H1 (cell line): ENCODE data around the gene FRMD4A. TPM values are rescaled to one million over a fixed set of nuclear protein-coding genes. Genes with fewer than 3 reads are reported as not detected.

Source experiments
- CTCF ChIA-PET: fragments of 300-600 bp; sonication (Branson Sonifier 250); formaldehyde crosslinking; loops from one replicate; lab custom pipeline; 2021; ENCODE audit not compliant: partially characterized antibody; lab: Charles Lee
- POLR2A ChIA-PET: fragments of 300-600 bp; sonication (Branson Sonifier 250); formaldehyde crosslinking; loops from one replicate; lab custom pipeline; 2021; ENCODE audit warnings: inconsistent platforms; ENCODE audit not compliant: partially characterized antibody; lab: Charles Lee
- DNase-seq, 2 experiments: peaks; one replicate each; pipeline versions ENCODE4 v3.0.0 to v3.0.0-alpha.2; 2010 to 2022; ENCODE audit warnings: low spot score in 2 of 2, low read depth in 1 of 2, mixed read lengths in 1 of 2
- FAIRE-seq: peaks from 2 replicates; lab custom pipeline; 2011; peaks lifted over from hg19 to GRCh38; lab: Jason Lieb, UNC
- H2AFZ ChIP-seq: 2 replicates; pipeline ENCODE4 v1.8.1; 2012; ENCODE audit warnings: low read length, inconsistent platforms
- H2AK5ac ChIP-seq: 2 replicates; pipeline ENCODE4 v1.6.1; 2013; ENCODE audit warnings: low read depth, low read length
- H2BK120ac ChIP-seq: replicated peaks from 2 replicates; pipeline ENCODE3; 2013; ENCODE audit warnings: low read depth, low read length, inconsistent platforms
- H2BK12ac ChIP-seq: 2 replicates; pipeline ENCODE4 v1.6.1; 2013; ENCODE audit warnings: low read depth, low read length
- H2BK15ac ChIP-seq: 2 replicates; pipeline ENCODE4 v1.6.1; 2013; ENCODE audit warnings: low read length
- H2BK20ac ChIP-seq: 2 replicates; pipeline ENCODE4 v1.6.1; 2013; ENCODE audit warnings: low read length
- H2BK5ac ChIP-seq: 2 replicates; pipeline ENCODE4 v1.6.1; 2013; ENCODE audit warnings: low read depth, low read length
- H3K14ac ChIP-seq: 2 replicates; pipeline ENCODE4 v1.6.1; 2013; ENCODE audit warnings: inconsistent platforms; ENCODE audit not compliant: insufficient read length
- H3K18ac ChIP-seq: 2 replicates; pipeline ENCODE4 v1.6.1; 2013; ENCODE audit warnings: low read length; ENCODE audit errors: extremely low read depth
- H3K23ac ChIP-seq: 2 replicates; pipeline ENCODE4 v1.6.1; 2013; ENCODE audit warnings: inconsistent platforms; ENCODE audit not compliant: insufficient read length
- H3K23me2 ChIP-seq: 2 replicates; pipeline ENCODE4 v1.6.1; 2013; ENCODE audit warnings: low read depth, low read length
- H3K27ac ChIP-seq: 2 replicates; pipeline ENCODE4 v1.6.1; 2011; ENCODE audit warnings: low read depth, low read length, inconsistent platforms
- H3K27me3 ChIP-seq, 4 experiments: replicated peaks in 1 of 4; 1 replicate in 1 of 4; 2 replicates in 3 of 4; pipeline versions ENCODE4 v1.6.1 to v1.8.1; 2011 to 2013; ENCODE audit warnings: low read length in 3 of 4, mild to moderate bottlenecking in 3 of 4, inconsistent platforms in 2 of 4, mixed read lengths in 2 of 4, moderate library complexity in 1 of 4; ENCODE audit not compliant: control insufficient read depth in 3 of 4, insufficient read depth in 3 of 4; ENCODE audit errors: extremely low read depth in 1 of 4
- H3K36me3 ChIP-seq, 4 experiments: 2 replicates each; pipeline versions ENCODE4 v1.6.1 to v1.8.1; 2011 to 2013; ENCODE audit warnings: mild to moderate bottlenecking in 4 of 4, low read length in 3 of 4, moderate library complexity in 2 of 4, control low read depth in 1 of 4, inconsistent platforms in 1 of 4; ENCODE audit not compliant: insufficient read depth in 4 of 4, control insufficient read depth in 2 of 4
- H3K4ac ChIP-seq: replicated peaks from 2 replicates; pipeline ENCODE3; 2013; ENCODE audit warnings: low read length, low read depth, mixed read lengths, inconsistent platforms; ENCODE audit not compliant: insufficient read length
- H3K4me1 ChIP-seq, 4 experiments: replicated peaks in 1 of 4; 1 replicate in 1 of 4; 2 replicates in 3 of 4; pipeline versions ENCODE4 v1.6.1 to v1.8.1; 2011 to 2013; ENCODE audit warnings: low read length in 3 of 4, inconsistent platforms in 2 of 4, mixed read lengths in 1 of 4; ENCODE audit not compliant: insufficient read depth in 4 of 4, control insufficient read depth in 3 of 4
- H3K4me2 ChIP-seq, 2 experiments: 2 replicates each; pipeline versions ENCODE4 v1.6.1 to v1.8.1; 2011 to 2013; ENCODE audit warnings: low read depth in 2 of 2, low read length in 2 of 2, control low read depth in 1 of 2, inconsistent platforms in 1 of 2, mild to moderate bottlenecking in 1 of 2; ENCODE audit not compliant: insufficient read depth in 1 of 2
- H3K4me3 ChIP-seq, 4 experiments: fragments of 200-600, 300-600 bp in 1 of 4; sonication (generic), shearing (Covaris generic), sonication (Bioruptor Twin) in 1 of 4; 2 replicates each; pipeline versions ENCODE4 v1.5.1 to v1.8.1; 2011 to 2016; ENCODE audit warnings: low read length in 4 of 4, low read depth in 3 of 4, control low read depth in 2 of 4, inconsistent platforms in 2 of 4, mild to moderate bottlenecking in 2 of 4, mixed read lengths in 1 of 4, moderate library complexity in 1 of 4; ENCODE audit not compliant: insufficient read depth in 2 of 4; ENCODE audit errors: extremely low read depth in 1 of 4
- H3K56ac ChIP-seq: replicated peaks from 2 replicates; pipeline ENCODE3; 2013; ENCODE audit warnings: low read depth, mild to moderate bottlenecking, mixed read lengths, low read length, inconsistent platforms; ENCODE audit not compliant: insufficient read length
- H3K79me1 ChIP-seq: 2 replicates; pipeline ENCODE4 v1.6.1; 2013; ENCODE audit warnings: low read depth, low read length, control low read depth
- H3K79me2 ChIP-seq, 2 experiments: 2 replicates each; pipeline versions ENCODE4 v1.6.1 to v1.8.1; 2012 to 2013; ENCODE audit warnings: low read length in 2 of 2, mild to moderate bottlenecking in 2 of 2, inconsistent platforms in 1 of 2; ENCODE audit not compliant: insufficient read depth in 2 of 2, control insufficient read depth in 1 of 2
- H3K9ac ChIP-seq, 4 experiments: replicated peaks in 1 of 4; 1 replicate in 1 of 4; 2 replicates in 3 of 4; pipeline versions ENCODE4 v1.6.1 to v1.8.1; 2011 to 2013; ENCODE audit warnings: low read depth in 3 of 4, low read length in 3 of 4, control low read depth in 2 of 4, mild to moderate bottlenecking in 2 of 4, moderate library complexity in 2 of 4, inconsistent platforms in 1 of 4; ENCODE audit errors: extremely low read depth in 1 of 4
- H3K9me3 ChIP-seq, 2 experiments: 2 replicates each; pipeline versions ENCODE4 v1.6.1 to v1.8.1; 2012 to 2013; ENCODE audit warnings: mild to moderate bottlenecking in 2 of 2, moderate library complexity in 2 of 2, control low read depth in 1 of 2, inconsistent platforms in 1 of 2, low read depth in 1 of 2, low read length in 1 of 2, mixed read lengths in 1 of 2; ENCODE audit not compliant: insufficient read depth in 2 of 2
- H4K20me1 ChIP-seq, 2 experiments: replicated peaks in 1 of 2; 2 replicates each; pipeline versions ENCODE3 to v1.8.1; 2011 to 2013; ENCODE audit warnings: inconsistent platforms in 2 of 2, low read length in 2 of 2, mild to moderate bottlenecking in 1 of 2; ENCODE audit not compliant: insufficient read depth in 2 of 2, control insufficient read depth in 1 of 2
- H4K5ac ChIP-seq: 2 replicates; pipeline ENCODE4 v1.6.1; 2013; ENCODE audit warnings: low read length, low read depth, mixed read lengths, inconsistent platforms; ENCODE audit not compliant: insufficient read length
- H4K8ac ChIP-seq: 2 replicates; pipeline ENCODE4 v1.8.0; 2013; ENCODE audit warnings: mild to moderate bottlenecking, moderate library complexity, low read length, inconsistent platforms; ENCODE audit not compliant: insufficient read depth; ENCODE audit errors: extremely low read depth
- H4K91ac ChIP-seq: replicated peaks from 2 replicates; pipeline ENCODE3; 2013; ENCODE audit warnings: low read length, mixed read lengths, inconsistent platforms; ENCODE audit not compliant: insufficient read length
- ATF2 ChIP-seq: IDR thresholded peaks from 2 replicates; pipeline ENCODE4 v1.6.1; 2012; ENCODE audit warnings: low read length, inconsistent platforms
- CTCF ChIP-seq, 3 experiments: IDR thresholded peaks; 1 replicate in 2 of 3; 2 replicates in 1 of 3; pipeline versions ENCODE4 v1.5.1 to v1.6.1; 2011; ENCODE audit warnings: low read length in 3 of 3, mild to moderate bottlenecking in 3 of 3, inconsistent platforms in 2 of 3, low read depth in 1 of 3, moderate library complexity in 1 of 3; ENCODE audit not compliant: insufficient read depth in 1 of 3; ENCODE audit errors: control extremely low read depth in 1 of 3
- KDM4A ChIP-seq: IDR thresholded peaks from one replicate; pipeline ENCODE4 v1.7.1; 2012; ENCODE audit warnings: low read depth, mild to moderate bottlenecking, moderate library complexity, low read length, inconsistent platforms; ENCODE audit not compliant: severe bottlenecking
- MAFK ChIP-seq: IDR thresholded peaks from 2 replicates; pipeline ENCODE4 v1.6.1; 2012; ENCODE audit warnings: low read depth, mild to moderate bottlenecking, improper control_type of control experiment, low read length
- NRF1 ChIP-seq: IDR thresholded peaks from 2 replicates; pipeline ENCODE4 v1.6.1; 2011; ENCODE audit warnings: mild to moderate bottlenecking, low read depth, low read length, improper control_type of control experiment
- RXRA ChIP-seq: IDR thresholded peaks from 2 replicates; pipeline ENCODE4 v1.6.1; 2011; ENCODE audit warnings: low read depth, mild to moderate bottlenecking, low read length, moderate library complexity; ENCODE audit not compliant: insufficient read depth
- SAP30 ChIP-seq: fragments of 300-600 bp; sonication (generic); IDR thresholded peaks from 2 replicates; pipeline ENCODE4 v1.7.1; 2012; ENCODE audit warnings: low read length, moderate library complexity, mild to moderate bottlenecking, inconsistent platforms; ENCODE audit not compliant: insufficient read depth, insufficient replicate concordance
- TBP ChIP-seq: IDR thresholded peaks from 2 replicates; pipeline ENCODE4 v1.6.1; 2011; ENCODE audit warnings: low read depth, low read length, improper control_type of control experiment
- WGBS, 2 experiments: shearing (Covaris generic) in 1 of 2; methylation state at CpG; one replicate each; pipeline versions ENCODE4 v1.1.6 to v1.1.7; 2013 to 2015; ENCODE audit warnings: low lambda C conversion rate in 2 of 2, mixed read lengths in 2 of 2, inconsistent platforms in 1 of 2, low coverage in 1 of 2, missing lambda C conversion rate in 1 of 2; ENCODE audit not compliant: insufficient replicate concordance in 2 of 2, insufficient coverage in 1 of 2, insufficient read length in 1 of 2; ENCODE audit errors: extremely low coverage in 1 of 2, missing lambda C conversion rate in 1 of 2; 5-methylcytosine and 5-hydroxymethylcytosine counted together
- polyA plus RNA-seq, 7 experiments: library from polyadenylated mRNA; depleted of rRNA in 3 of 7; stranded (reverse) in 5 of 7; unstranded in 2 of 7; fragments of >200 nt in 5 of 7; fragments of 200-250 nt in 2 of 7; gene quantifications; 1 replicate in 5 of 7; 2 replicates in 1 of 7; 4 replicates in 1 of 7; pipeline versions ENCODE4 v1.2.1 to v1.2.3, GENCODE V29; 2011 to 2013; ENCODE audit warnings: missing spikeins in 2 of 7, mixed read lengths in 2 of 7
- total RNA-seq: library from RNA; stranded (reverse); fragmentation: NEBNext Ultra II Directional; extraction: Animal tissue kit (Norgen Biotek cat#: 25700); gene quantifications from 2 replicates; pipeline ENCODE4 v1.2.1, GENCODE V29; 2021

The FRMD4A gene
- total and polyA plus RNA-seq, 2 of the 8 experiments (the other 6 are each of a cell fraction or from before 2014, with no cell fraction given) = 38.6 to 39.6 TPM

GRCh38 chr10:13944823-13945222 lies 385.9 kb downstream of the FRMD4A start:
- H3K18ac ChIP-seq = no peak overlapping the region
- H4K20me1 ChIP-seq = no peaks in the 10 kb centered on the region
- H2BK120ac ChIP-seq = no peak overlapping the region
- no peak overlapping the region for H3K56ac ChIP-seq
- no peak overlapping the region for H2AFZ ChIP-seq
- no peak overlapping the region; the same call in 1 of the 2 replicates for H2BK20ac ChIP-seq
- no peak overlapping the region for H2BK15ac ChIP-seq
- H3K79me1 ChIP-seq = no peaks in the 10 kb centered on the region
- TF ChIP-seq ATF2 (no peak), RXRA (no peak), NRF1 (no peak), SAP30 (no peak), TBP (no peak), KDM4A (no peak), CTCF (IDR thresholded peaks at IDR 0.05; ENCODE audit: control extremely low read depth in 1 of 3, insufficient read depth in 1 of 3, low read depth in 1 of 3, low read length in 3 of 3) (no peak), MAFK (no peak)
- H3K27me3 ChIP-seq = no peaks in the 10 kb centered on the region; a peak in 1 of 7 replicates
- no peak overlapping the region for H3K4ac ChIP-seq
- no peak overlapping the region for H2BK12ac ChIP-seq
- no peak overlapping the region for H3K14ac ChIP-seq
- no peak overlapping the region for H3K9ac ChIP-seq
- POLR2A ChIA-PET = no interaction called here
- CTCF ChIA-PET = interaction anchor here (0.8 kb wide), 1 partner anchor 88 kb away, joined by 3 read pairs; no protein-coding TSS in a partner anchor
- FAIRE-seq (no peak), DNase-seq (no peak)
- no peak overlapping the region for H2BK5ac ChIP-seq
- peaks cover 0 to 16% (median 8%) of the 10 kb centered on the region in 4 experiments; a peak in 4 of 7 replicates for H3K4me1 ChIP-seq
- H3K9me3 ChIP-seq = no peaks in the 10 kb centered on the region
- H4K8ac ChIP-seq = no peak overlapping the region
- no peak overlapping the region for H3K27ac ChIP-seq
- H3K23me2 ChIP-seq = no peaks in the 10 kb centered on the region
- H3K4me3 ChIP-seq = no peak overlapping the region
- no peak overlapping the region for H4K5ac ChIP-seq
- no peak overlapping the region for H3K4me2 ChIP-seq
- WGBS, 2 experiments = 90% methylated on average over 5 of the region's 5 CpGs; no CpG with 5 or more reads in 1 of the 2 experiments
- no peak overlapping the region for H3K23ac ChIP-seq
- H3K79me2 ChIP-seq = no peaks in the 10 kb centered on the region
- no peak overlapping the region for H4K91ac ChIP-seq
- H3K36me3 ChIP-seq = no peaks in the 10 kb centered on the region
- H2AK5ac ChIP-seq = no peak overlapping the region
